Hepatocyte (in vitro differentiated cells): Measurements from ENCODE around the gene RSU1. TPM values are rescaled to one million over a fixed set of nuclear protein-coding genes. Genes with fewer than 3 reads are reported as not detected.

ENCODE experiments used
- DNase-seq: peaks from one replicate; pipeline ENCODE4 v3.0.0-alpha.2; 2016; ENCODE audit warnings: low spot score
- H2AFZ ChIP-seq: fragments of 200-600 bp; sonication (generic); 2 replicates; pipeline ENCODE4 v1.6.0; 2016; ENCODE audit warnings: antibody characterized with exemption, mild to moderate bottlenecking
- H3K27ac ChIP-seq: fragments of 200-600 bp; sonication (generic); 2 replicates; pipeline ENCODE4 v1.5.1; 2016; ENCODE audit warnings: mild to moderate bottlenecking
- H3K27me3 ChIP-seq: fragments of 200-600 bp; sonication (generic); 2 replicates; pipeline ENCODE4 v1.6.1; 2016
- H3K36me3 ChIP-seq: fragments of 200-600 bp; sonication (generic); replicated peaks from 2 replicates; pipeline ENCODE4 v1.5.1; 2016; ENCODE audit warnings: low read depth; ENCODE audit not compliant: insufficient read depth
- H3K4me1 ChIP-seq: fragments of 200-600 bp; sonication (generic); 2 replicates; pipeline ENCODE4 v1.5.1; 2016; ENCODE audit warnings: mild to moderate bottlenecking, moderate library complexity; ENCODE audit not compliant: insufficient read depth
- H3K4me2 ChIP-seq: fragments of 200-600 bp; sonication (generic); 2 replicates; pipeline ENCODE4 v1.6.0; 2016
- H3K4me3 ChIP-seq: fragments of 200-600 bp; sonication (generic); 2 replicates; pipeline ENCODE4 v1.5.1; 2016; ENCODE audit warnings: mild to moderate bottlenecking
- H3K79me2 ChIP-seq: fragments of 200-600 bp; sonication (generic); 2 replicates; pipeline ENCODE4 v1.6.0; 2017; ENCODE audit warnings: mild to moderate bottlenecking
- H3K9me2 ChIP-seq: fragments of 200-600 bp; sonication (generic); replicated peaks from 2 replicates; pipeline ENCODE4 v1.6.0; 2017; ENCODE audit warnings: mild to moderate bottlenecking; ENCODE audit not compliant: insufficient read depth
- H3K9me3 ChIP-seq: fragments of 200-600 bp; sonication (generic); 2 replicates; pipeline ENCODE4 v1.5.1; 2016; ENCODE audit warnings: low read depth, mild to moderate bottlenecking
- H4K20me1 ChIP-seq: fragments of 200-600 bp; sonication (generic); 2 replicates; pipeline ENCODE4 v1.6.0; 2016; ENCODE audit warnings: mild to moderate bottlenecking; ENCODE audit not compliant: insufficient read depth, poor library complexity, severe bottlenecking
- CTCF ChIP-seq: fragments of 200-600 bp; sonication (generic); IDR thresholded peaks from 2 replicates; pipeline ENCODE4 v1.5.1; 2016; ENCODE audit warnings: antibody characterized with exemption, mild to moderate bottlenecking; ENCODE audit not compliant: poor library complexity
- EZH2 ChIP-seq: fragments of 200-600 bp; sonication (generic); IDR thresholded peaks from 2 replicates; pipeline ENCODE4 v1.6.1; 2016; ENCODE audit warnings: antibody characterized with exemption, mild to moderate bottlenecking, borderline replicate concordance
- EZH2phosphoT487 ChIP-seq: fragments of 200-600 bp; sonication (generic); IDR thresholded peaks from one replicate; pipeline ENCODE4 v1.6.1; 2018; ENCODE audit warnings: antibody characterized with exemption, mild to moderate bottlenecking, low read depth, moderate library complexity; ENCODE audit not compliant: unreplicated experiment, severe bottlenecking
- WGBS: methylation state at CpG from one replicate; pipeline ENCODE4 v1.1.6; 2016; ENCODE audit warnings: low lambda C conversion rate; ENCODE audit errors: missing lambda C conversion rate; 5-methylcytosine and 5-hydroxymethylcytosine counted together
- polyA plus RNA-seq: library from polyadenylated mRNA; unstranded; fragments of >200 nt; fragmentation: Nextera tagmentation; extraction: Ambion mirVana; gene quantifications from 2 replicates; pipeline ENCODE4 v1.2.1, GENCODE V29; 2016
- total RNA-seq: library from RNA; depleted of rRNA; stranded (reverse); fragments of >200 nt; gene quantifications from 2 replicates; pipeline ENCODE4 v1.2.3, GENCODE V29; 2014

The RSU1 gene
- total and polyA plus RNA-seq, 2 experiments from 2014 or later = 37.0 to 52.3 TPM

DNA sequence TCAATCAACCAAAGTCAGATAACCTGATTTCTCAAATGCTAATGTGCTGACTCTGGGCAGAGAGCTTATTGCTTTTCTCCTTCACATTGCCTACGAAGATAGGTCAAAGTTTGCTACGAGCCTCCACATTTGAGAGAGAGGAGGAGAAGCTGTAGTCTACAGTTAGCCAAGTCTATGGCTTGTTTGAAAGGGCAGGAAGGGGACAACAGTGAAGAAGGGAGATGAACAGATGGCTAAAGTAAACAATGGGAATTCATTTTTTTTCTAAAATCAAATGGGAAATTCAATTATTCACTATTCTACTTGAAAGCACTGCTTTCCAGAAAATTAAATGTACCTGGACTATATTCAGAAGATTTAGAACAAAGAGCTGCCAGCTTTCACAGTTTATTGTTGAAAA is 168.9 kb downstream of the RSU1 start:
- Histone ChIP-seq H3K9me2 (no peaks in the 10 kb centered on the region), H3K79me2 (no peaks in the 10 kb centered on the region), H2AFZ (no peak overlapping the region), H4K20me1 (no peaks in the 10 kb centered on the region), H3K27me3 (no peaks in the 10 kb centered on the region), H3K4me3 (no peak overlapping the region), H3K4me2 (no peak overlapping the region), H3K9me3 (no peaks in the 10 kb centered on the region), H3K27ac (no peak overlapping the region), H3K4me1 (no peaks in the 10 kb centered on the region), H3K36me3 (no peaks in the 10 kb centered on the region)
- 95% methylated on average over 2 of the region's 2 CpGs for WGBS
- TF ChIP-seq CTCF (no peak), EZH2phosphoT487 (no peak), EZH2 (no peak)
- no peak for DNase-seq

- Histone ChIP-seq H2AFZ (no peak overlapping the region), H3K4me2 (no peak overlapping the region), H3K9me2 (no peaks in the 10 kb centered on the region), H3K9me3 (no peaks in the 10 kb centered on the region), H4K20me1 (no peaks in the 10 kb centered on the region), H3K4me3 (no peak overlapping the region), H3K79me2 (no peaks in the 10 kb centered on the region), H3K27ac (no peak overlapping the region), H3K4me1 (no peaks in the 10 kb centered on the region), H3K27me3 (no peaks in the 10 kb centered on the region), H3K36me3 (no peaks in the 10 kb centered on the region)
- TF ChIP-seq CTCF = no peak
- no peak for TF ChIP-seq EZH2phosphoT487
- TF ChIP-seq EZH2 = no peak
- 95% methylated on average over 13 of the region's 13 CpGs for WGBS
- DNase-seq = no peak
These were observed 170.8 kb downstream of the RSU1 start for GRCh38 chr10:16646181-16647059.

DNA sequence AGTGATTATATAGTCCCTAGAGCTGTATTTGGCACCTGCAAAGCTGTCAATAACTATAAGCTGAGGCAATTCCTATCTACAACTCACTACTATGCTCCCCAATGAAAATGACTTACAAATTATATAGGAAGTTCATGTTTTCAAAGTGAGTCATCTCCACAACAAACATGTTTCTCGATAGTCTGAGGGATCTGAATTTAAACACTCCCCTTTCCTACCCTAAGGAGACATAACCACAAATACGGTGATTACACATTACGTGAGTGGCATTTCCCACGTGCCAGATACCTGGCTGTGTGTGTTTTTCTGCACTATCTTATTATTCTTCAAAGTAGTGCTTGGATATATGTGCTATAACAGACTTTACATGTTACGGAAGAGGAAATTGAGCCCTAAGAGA is 173.1 kb downstream of the RSU1 start:
- Histone ChIP-seq H3K4me3 (no peak overlapping the region), H3K4me2 (no peak overlapping the region), H3K27ac (no peak overlapping the region), H2AFZ (no peak overlapping the region), H3K27me3 (no peaks in the 10 kb centered on the region), H4K20me1 (no peaks in the 10 kb centered on the region), H3K9me3 (no peaks in the 10 kb centered on the region), H3K36me3 (no peaks in the 10 kb centered on the region), H3K79me2 (no peaks in the 10 kb centered on the region), H3K4me1 (no peaks in the 10 kb centered on the region), H3K9me2 (no peaks in the 10 kb centered on the region)
- TF ChIP-seq CTCF = no peak
- no peak for TF ChIP-seq EZH2phosphoT487
- TF ChIP-seq EZH2 = no peak
- DNase-seq = no peak
- 75% methylated on average over 5 of the region's 5 CpGs for WGBS
